HEK293 (cell line): ENCODE results near the gene KCNQ1.

Experiments used
- CTCF ChIA-PET: fragments of 350-600 bp; formaldehyde crosslinking; extraction: SDS; loops from one replicate; lab custom pipeline; 2021; ENCODE audit warnings: antibody characterized with exemption; lab: Yijun Ruan, JAX
- POLR2A ChIA-PET: fragments of 300-600 bp; formaldehyde crosslinking; extraction: SDS; loops from one replicate; lab custom pipeline; 2020; ENCODE audit warnings: antibody characterized with exemption, inconsistent platforms; lab: Yijun Ruan, JAX
- H3K27ac ChIP-seq: fragments of 200-500 bp; sonication (Bioruptor generic); 2 replicates; pipeline ENCODE4 v1.5.1; 2014; ENCODE audit warnings: low read depth, low read length, control low read depth, inconsistent platforms; ENCODE audit errors: extremely low read depth
- H3K36me3 ChIP-seq, 2 experiments: fragments of 200-500 bp in 1 of 2; sonication (Bioruptor generic) in 1 of 2; 1 replicate in 1 of 2; 2 replicates in 1 of 2; pipeline ENCODE4 v1.5.1; 2014 to 2017; ENCODE audit warnings: inconsistent platforms in 2 of 2, low read length in 2 of 2; ENCODE audit not compliant: control insufficient read depth in 2 of 2, insufficient read depth in 1 of 2
- H3K4me1 ChIP-seq: fragments of 200-500 bp; sonication (Bioruptor generic); 2 replicates; pipeline ENCODE4 v1.5.1; 2014; ENCODE audit warnings: mild to moderate bottlenecking, low read length, inconsistent platforms; ENCODE audit not compliant: control insufficient read depth, insufficient read depth
- H3K4me3 ChIP-seq: 2 replicates; pipeline ENCODE4 v1.5.1; 2011; ENCODE audit warnings: low read depth, mild to moderate bottlenecking, control low read depth, low read length, moderate library complexity
- H3K9me3 ChIP-seq: fragments of 200-500 bp; sonication (Bioruptor generic); 2 replicates; pipeline ENCODE4 v1.5.1; 2014; ENCODE audit warnings: low read depth, low read length, inconsistent platforms; ENCODE audit not compliant: control insufficient read depth, insufficient read depth
- SP3 ChIP-seq: fragments of 450-650 bp; formaldehyde crosslinking; IDR thresholded peaks from 2 replicates; pipeline ENCODE4 v1.5.1; 2016; ENCODE audit warnings: missing biosample characterization, missing genetic modification characterization
- ZBTB17 ChIP-seq: fragments of 450-650 bp; formaldehyde crosslinking; IDR thresholded peaks from 2 replicates; pipeline ENCODE4 v1.5.1; 2016; ENCODE audit warnings: missing biosample characterization, missing genetic modification characterization
- ZBTB8A ChIP-seq: fragments of 450-650 bp; formaldehyde crosslinking; IDR thresholded peaks from 2 replicates; pipeline ENCODE4 v1.5.1; 2016; ENCODE audit warnings: missing biosample characterization, missing genetic modification characterization
- ZNF155 ChIP-seq: fragments of 450-650 bp; formaldehyde crosslinking; IDR thresholded peaks from 2 replicates; pipeline ENCODE4 v1.5.1; 2016; ENCODE audit warnings: missing biosample characterization, missing genetic modification characterization
- ZNF16 ChIP-seq: fragments of 450-650 bp; formaldehyde crosslinking; IDR thresholded peaks from 2 replicates; pipeline ENCODE4 v1.5.1; 2016; ENCODE audit warnings: low read depth, missing biosample characterization, missing genetic modification characterization
- ZNF530 ChIP-seq: fragments of 450-650 bp; formaldehyde crosslinking; IDR thresholded peaks from 2 replicates; pipeline ENCODE4 v1.5.1; 2016; ENCODE audit warnings: low read depth, missing biosample characterization, missing genetic modification characterization
- ZNF544 ChIP-seq: fragments of 450-650 bp; formaldehyde crosslinking; IDR thresholded peaks from 2 replicates; pipeline ENCODE4 v1.5.0; 2017; ENCODE audit warnings: missing biosample characterization, missing genetic modification characterization
- ZNF621 ChIP-seq: fragments of 450-650 bp; formaldehyde crosslinking; IDR thresholded peaks from 2 replicates; pipeline ENCODE4 v1.5.1; 2017; ENCODE audit warnings: missing biosample characterization, missing genetic modification characterization
- ZSCAN16 ChIP-seq: fragments of 450-650 bp; formaldehyde crosslinking; IDR thresholded peaks from 2 replicates; pipeline ENCODE4 v1.5.1; 2016; ENCODE audit warnings: missing biosample characterization, missing genetic modification characterization
- TF ChIP-seq, protein P1 (sequence below): fragments of 450-650 bp; formaldehyde crosslinking; IDR thresholded peaks from 2 replicates; pipeline ENCODE4 v1.5.1; 2016; ENCODE audit warnings: missing biosample characterization, missing genetic modification characterization
- TF ChIP-seq, protein P2 (sequence below): fragments of 450-650 bp; IDR thresholded peaks from 2 replicates; pipeline ENCODE4 v1.5.1; 2018; ENCODE audit warnings: missing biosample characterization, missing genetic modification characterization
- TF ChIP-seq, protein P3 (sequence below): fragments of 450-650 bp; formaldehyde crosslinking; IDR thresholded peaks from 2 replicates; pipeline ENCODE4 v1.5.1; 2017; ENCODE audit warnings: missing biosample characterization, mild to moderate bottlenecking, missing genetic modification characterization, moderate library complexity
- TF ChIP-seq, protein P4 (sequence below): fragments of 450-650 bp; formaldehyde crosslinking; IDR thresholded peaks from 2 replicates; pipeline ENCODE4 v1.5.1; 2016; ENCODE audit warnings: missing biosample characterization, missing genetic modification characterization, low read depth
- TF ChIP-seq, protein P5 (sequence below): fragments of 450-650 bp; formaldehyde crosslinking; IDR thresholded peaks from 2 replicates; pipeline ENCODE4 v1.5.1; 2016; ENCODE audit warnings: missing biosample characterization, missing genetic modification characterization
- TF ChIP-seq, protein P6 (sequence below): fragments of 450-650 bp; formaldehyde crosslinking; IDR thresholded peaks from 2 replicates; pipeline ENCODE4 v1.5.1; 2016; ENCODE audit warnings: missing biosample characterization, missing genetic modification characterization, borderline replicate concordance

Gene KCNQ1

DNA sequence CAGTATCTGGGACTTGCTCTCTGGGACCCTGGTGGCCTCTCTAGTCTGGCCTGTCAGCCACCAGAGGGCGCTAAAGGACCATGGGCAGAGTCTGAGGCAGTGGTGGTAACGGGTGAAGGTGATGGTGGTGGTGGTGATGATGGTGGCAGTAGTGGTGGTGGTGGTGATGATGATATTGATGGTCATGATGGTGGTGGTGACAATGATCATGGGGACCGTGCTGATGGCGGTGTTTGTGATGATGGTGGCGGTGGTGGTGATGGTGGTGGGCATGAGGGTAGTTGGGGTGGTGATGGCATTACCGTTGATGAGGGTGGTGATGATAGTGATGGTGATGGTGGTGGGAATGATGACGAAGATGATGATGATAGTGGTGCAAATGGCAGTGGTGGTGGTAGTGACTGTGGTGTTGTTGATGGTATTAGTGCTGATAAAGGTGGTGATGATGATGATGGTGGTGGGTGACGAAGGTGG lies 16.4 kb upstream of the KCNQ1 start (continued):
- TF ChIP-seq ZNF621 (tag by site-specific recombination) (no peak), ZBTB17 (no peak), ZNF155 (tag by site-specific recombination) (no peak)
- TF ChIP-seq, protein P1, sequence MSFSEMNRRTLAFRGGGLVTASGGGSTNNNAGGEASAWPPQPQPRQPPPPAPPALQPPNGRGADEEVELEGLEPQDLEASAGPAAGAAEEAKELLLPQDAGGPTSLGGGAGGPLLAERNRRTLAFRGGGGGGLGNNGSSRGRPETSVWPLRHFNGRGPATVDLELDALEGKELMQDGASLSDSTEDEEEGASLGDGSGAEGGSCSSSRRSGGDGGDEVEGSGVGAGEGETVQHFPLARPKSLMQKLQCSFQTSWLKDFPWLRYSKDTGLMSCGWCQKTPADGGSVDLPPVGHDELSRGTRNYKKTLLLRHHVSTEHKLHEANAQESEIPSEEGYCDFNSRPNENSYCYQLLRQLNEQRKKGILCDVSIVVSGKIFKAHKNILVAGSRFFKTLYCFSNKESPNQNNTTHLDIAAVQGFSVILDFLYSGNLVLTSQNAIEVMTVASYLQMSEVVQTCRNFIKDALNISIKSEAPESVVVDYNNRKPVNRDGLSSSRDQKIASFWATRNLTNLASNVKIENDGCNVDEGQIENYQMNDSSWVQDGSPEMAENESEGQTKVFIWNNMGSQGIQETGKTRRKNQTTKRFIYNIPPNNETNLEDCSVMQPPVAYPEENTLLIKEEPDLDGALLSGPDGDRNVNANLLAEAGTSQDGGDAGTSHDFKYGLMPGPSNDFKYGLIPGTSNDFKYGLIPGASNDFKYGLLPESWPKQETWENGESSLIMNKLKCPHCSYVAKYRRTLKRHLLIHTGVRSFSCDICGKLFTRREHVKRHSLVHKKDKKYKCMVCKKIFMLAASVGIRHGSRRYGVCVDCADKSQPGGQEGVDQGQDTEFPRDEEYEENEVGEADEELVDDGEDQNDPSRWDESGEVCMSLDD (tag by site-specific recombination) = no peak; the same call in 1 of the 2 replicates

DNA sequence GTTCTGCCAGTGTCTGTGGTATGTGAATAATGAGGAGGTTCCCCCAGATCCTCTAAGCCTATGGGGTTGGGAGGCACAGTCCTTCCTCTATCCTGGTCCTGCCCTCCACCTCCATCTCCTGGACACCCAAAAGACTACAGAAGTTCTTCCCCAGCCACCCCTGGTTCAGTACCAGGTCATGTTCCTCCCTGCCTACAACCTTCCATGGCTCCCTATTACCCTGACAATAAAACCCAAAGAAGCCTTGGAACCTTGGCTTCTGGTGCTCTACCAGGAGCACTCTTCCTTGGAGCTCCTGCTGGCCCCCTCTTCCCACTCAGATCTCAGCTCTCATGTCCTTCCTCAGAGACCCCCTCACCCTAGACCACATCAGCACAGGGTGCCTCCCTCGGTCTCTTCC lies 13.4 kb upstream of the KCNQ1 start:
- POLR2A ChIA-PET = no interaction called here
- no peak overlapping the region for H3K27ac ChIP-seq
- no peaks in the 10 kb centered on the region for H3K36me3 ChIP-seq
- no peak overlapping the region for H3K4me3 ChIP-seq
- no peaks in the 10 kb centered on the region for H3K4me1 ChIP-seq
- H3K9me3 ChIP-seq = no peaks in the 10 kb centered on the region
- TF ChIP-seq ZNF16 (tag by site-specific recombination) = peak; percentile 71; the same call in 1 of the 2 replicates
- TF ChIP-seq ZNF544 = no peak
- TF ChIP-seq, all 188 proteins: peak for 1
- CTCF ChIA-PET = interaction anchor here (0.6 to 1.5 kb wide), 3 partner anchors 11 to 100 kb away, joined by 3 to 12 read pairs (median 4); no protein-coding TSS in a partner anchor

DNA sequence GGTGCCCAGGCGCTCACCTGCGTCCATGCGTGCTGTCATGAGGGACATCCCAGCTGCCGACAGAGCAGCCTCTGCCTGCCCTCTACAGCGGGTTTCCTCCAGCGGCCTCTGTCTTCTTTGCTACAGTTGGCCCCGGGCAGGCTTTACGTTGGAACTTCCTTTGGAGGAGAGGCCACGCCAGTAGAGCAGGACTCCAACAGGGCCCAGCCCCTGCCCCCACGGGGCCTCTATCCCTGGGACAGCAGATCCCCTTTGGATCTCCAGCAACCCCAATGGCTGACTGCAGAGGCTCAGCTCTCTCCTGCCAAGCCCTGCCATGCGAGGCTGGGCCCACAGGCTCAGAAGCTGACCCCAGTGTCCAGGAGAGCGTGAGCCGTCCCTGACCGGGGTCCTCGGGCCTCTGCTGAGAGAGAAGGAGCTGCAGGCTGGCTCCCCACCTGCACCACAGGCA lies 12.6 kb upstream of the KCNQ1 start:
- no peak overlapping the region for H3K27ac ChIP-seq
- no peaks in the 10 kb centered on the region for H3K36me3 ChIP-seq
- H3K4me3 ChIP-seq = no peak overlapping the region
- POLR2A ChIA-PET = no interaction called here
- H3K4me1 ChIP-seq = no peaks in the 10 kb centered on the region
- H3K9me3 ChIP-seq = no peaks in the 10 kb centered on the region
- CTCF ChIA-PET = interaction anchor here (1.1 to 1.5 kb wide), 2 partner anchors 12 to 101 kb away, joined by 3 to 4 read pairs; no protein-coding TSS in a partner anchor
- TF ChIP-seq SP3 (no peak), ZNF530 (tag by site-specific recombination) (no peak), ZNF544 (no peak), ZSCAN16 (no peak), ZBTB8A (no peak)
- TF ChIP-seq, protein P2, sequence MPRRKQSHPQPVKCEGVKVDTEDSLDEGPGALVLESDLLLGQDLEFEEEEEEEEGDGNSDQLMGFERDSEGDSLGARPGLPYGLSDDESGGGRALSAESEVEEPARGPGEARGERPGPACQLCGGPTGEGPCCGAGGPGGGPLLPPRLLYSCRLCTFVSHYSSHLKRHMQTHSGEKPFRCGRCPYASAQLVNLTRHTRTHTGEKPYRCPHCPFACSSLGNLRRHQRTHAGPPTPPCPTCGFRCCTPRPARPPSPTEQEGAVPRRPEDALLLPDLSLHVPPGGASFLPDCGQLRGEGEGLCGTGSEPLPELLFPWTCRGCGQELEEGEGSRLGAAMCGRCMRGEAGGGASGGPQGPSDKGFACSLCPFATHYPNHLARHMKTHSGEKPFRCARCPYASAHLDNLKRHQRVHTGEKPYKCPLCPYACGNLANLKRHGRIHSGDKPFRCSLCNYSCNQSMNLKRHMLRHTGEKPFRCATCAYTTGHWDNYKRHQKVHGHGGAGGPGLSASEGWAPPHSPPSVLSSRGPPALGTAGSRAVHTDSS (tag by site-specific recombination) = no peak
- TF ChIP-seq, protein P3, sequence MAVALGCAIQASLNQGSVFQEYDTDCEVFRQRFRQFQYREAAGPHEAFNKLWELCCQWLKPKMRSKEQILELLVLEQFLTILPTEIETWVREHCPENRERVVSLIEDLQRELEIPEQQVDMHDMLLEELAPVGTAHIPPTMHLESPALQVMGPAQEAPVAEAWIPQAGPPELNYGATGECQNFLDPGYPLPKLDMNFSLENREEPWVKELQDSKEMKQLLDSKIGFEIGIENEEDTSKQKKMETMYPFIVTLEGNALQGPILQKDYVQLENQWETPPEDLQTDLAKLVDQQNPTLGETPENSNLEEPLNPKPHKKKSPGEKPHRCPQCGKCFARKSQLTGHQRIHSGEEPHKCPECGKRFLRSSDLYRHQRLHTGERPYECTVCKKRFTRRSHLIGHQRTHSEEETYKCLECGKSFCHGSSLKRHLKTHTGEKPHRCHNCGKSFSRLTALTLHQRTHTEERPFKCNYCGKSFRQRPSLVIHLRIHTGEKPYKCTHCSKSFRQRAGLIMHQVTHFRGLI = no peak
- TF ChIP-seq, protein P4, sequence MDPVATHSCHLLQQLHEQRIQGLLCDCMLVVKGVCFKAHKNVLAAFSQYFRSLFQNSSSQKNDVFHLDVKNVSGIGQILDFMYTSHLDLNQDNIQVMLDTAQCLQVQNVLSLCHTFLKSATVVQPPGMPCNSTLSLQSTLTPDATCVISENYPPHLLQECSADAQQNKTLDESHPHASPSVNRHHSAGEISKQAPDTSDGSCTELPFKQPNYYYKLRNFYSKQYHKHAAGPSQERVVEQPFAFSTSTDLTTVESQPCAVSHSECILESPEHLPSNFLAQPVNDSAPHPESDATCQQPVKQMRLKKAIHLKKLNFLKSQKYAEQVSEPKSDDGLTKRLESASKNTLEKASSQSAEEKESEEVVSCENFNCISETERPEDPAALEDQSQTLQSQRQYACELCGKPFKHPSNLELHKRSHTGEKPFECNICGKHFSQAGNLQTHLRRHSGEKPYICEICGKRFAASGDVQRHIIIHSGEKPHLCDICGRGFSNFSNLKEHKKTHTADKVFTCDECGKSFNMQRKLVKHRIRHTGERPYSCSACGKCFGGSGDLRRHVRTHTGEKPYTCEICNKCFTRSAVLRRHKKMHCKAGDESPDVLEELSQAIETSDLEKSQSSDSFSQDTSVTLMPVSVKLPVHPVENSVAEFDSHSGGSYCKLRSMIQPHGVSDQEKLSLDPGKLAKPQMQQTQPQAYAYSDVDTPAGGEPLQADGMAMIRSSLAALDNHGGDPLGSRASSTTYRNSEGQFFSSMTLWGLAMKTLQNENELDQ (tag by site-specific recombination) = no peak
- TF ChIP-seq, protein P5, sequence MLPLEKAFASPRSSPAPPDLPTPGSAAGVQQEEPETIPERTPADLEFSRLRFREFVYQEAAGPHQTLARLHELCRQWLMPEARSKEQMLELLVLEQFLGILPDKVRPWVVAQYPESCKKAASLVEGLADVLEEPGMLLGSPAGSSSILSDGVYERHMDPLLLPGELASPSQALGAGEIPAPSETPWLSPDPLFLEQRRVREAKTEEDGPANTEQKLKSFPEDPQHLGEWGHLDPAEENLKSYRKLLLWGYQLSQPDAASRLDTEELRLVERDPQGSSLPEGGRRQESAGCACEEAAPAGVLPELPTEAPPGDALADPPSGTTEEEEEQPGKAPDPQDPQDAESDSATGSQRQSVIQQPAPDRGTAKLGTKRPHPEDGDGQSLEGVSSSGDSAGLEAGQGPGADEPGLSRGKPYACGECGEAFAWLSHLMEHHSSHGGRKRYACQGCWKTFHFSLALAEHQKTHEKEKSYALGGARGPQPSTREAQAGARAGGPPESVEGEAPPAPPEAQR (tag by site-specific recombination) = no peak
- TF ChIP-seq, protein P6, sequence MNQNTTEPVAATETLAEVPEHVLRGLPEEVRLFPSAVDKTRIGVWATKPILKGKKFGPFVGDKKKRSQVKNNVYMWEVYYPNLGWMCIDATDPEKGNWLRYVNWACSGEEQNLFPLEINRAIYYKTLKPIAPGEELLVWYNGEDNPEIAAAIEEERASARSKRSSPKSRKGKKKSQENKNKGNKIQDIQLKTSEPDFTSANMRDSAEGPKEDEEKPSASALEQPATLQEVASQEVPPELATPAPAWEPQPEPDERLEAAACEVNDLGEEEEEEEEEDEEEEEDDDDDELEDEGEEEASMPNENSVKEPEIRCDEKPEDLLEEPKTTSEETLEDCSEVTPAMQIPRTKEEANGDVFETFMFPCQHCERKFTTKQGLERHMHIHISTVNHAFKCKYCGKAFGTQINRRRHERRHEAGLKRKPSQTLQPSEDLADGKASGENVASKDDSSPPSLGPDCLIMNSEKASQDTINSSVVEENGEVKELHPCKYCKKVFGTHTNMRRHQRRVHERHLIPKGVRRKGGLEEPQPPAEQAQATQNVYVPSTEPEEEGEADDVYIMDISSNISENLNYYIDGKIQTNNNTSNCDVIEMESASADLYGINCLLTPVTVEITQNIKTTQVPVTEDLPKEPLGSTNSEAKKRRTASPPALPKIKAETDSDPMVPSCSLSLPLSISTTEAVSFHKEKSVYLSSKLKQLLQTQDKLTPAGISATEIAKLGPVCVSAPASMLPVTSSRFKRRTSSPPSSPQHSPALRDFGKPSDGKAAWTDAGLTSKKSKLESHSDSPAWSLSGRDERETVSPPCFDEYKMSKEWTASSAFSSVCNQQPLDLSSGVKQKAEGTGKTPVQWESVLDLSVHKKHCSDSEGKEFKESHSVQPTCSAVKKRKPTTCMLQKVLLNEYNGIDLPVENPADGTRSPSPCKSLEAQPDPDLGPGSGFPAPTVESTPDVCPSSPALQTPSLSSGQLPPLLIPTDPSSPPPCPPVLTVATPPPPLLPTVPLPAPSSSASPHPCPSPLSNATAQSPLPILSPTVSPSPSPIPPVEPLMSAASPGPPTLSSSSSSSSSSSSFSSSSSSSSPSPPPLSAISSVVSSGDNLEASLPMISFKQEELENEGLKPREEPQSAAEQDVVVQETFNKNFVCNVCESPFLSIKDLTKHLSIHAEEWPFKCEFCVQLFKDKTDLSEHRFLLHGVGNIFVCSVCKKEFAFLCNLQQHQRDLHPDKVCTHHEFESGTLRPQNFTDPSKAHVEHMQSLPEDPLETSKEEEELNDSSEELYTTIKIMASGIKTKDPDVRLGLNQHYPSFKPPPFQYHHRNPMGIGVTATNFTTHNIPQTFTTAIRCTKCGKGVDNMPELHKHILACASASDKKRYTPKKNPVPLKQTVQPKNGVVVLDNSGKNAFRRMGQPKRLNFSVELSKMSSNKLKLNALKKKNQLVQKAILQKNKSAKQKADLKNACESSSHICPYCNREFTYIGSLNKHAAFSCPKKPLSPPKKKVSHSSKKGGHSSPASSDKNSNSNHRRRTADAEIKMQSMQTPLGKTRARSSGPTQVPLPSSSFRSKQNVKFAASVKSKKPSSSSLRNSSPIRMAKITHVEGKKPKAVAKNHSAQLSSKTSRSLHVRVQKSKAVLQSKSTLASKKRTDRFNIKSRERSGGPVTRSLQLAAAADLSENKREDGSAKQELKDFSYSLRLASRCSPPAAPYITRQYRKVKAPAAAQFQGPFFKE (tag by site-specific recombination) = no peak
